GM06990 (cell line): Measurements from ENCODE around the gene ELOVL7.

Source experiments
- DNase-seq: peaks from one replicate; pipeline ENCODE4 v3.0.0-alpha.2; 2011; ENCODE audit not compliant: insufficient read length; ENCODE audit errors: extremely low read depth
- H3K27me3 ChIP-seq: replicated peaks from 2 replicates; pipeline ENCODE4 v1.6.0; 2011; ENCODE audit warnings: low read length; ENCODE audit not compliant: control insufficient read depth, insufficient read depth
- H3K36me3 ChIP-seq: 2 replicates; pipeline ENCODE4 v1.5.1; 2011; ENCODE audit warnings: low read length; ENCODE audit not compliant: control insufficient read depth, insufficient read depth
- H3K4me3 ChIP-seq: replicated peaks from 2 replicates; pipeline ENCODE4 v1.5.1; 2011; ENCODE audit warnings: low read depth, mild to moderate bottlenecking, control low read depth, low read length
- CTCF ChIP-seq: IDR thresholded peaks from 2 replicates; pipeline ENCODE4 v1.5.1; 2011; ENCODE audit warnings: low read length, control low read depth, mild to moderate bottlenecking, inconsistent platforms; ENCODE audit not compliant: insufficient read depth, poor library complexity, severe bottlenecking

The ELOVL7 gene

GRCh38 chr5:60810438-60811085 lies 33.5 kb downstream of the ELOVL7 start:
- Histone ChIP-seq H3K27me3 (no peaks in the 10 kb centered on the region), H3K4me3 (no peak overlapping the region), H3K36me3 (no peaks in the 10 kb centered on the region)
- no peak for DNase-seq
- TF ChIP-seq CTCF, result no peak

GRCh38 chr5:60809891-60810425 lies 34.1 kb downstream of the ELOVL7 start:
- no peak for TF ChIP-seq CTCF
- no peak overlapping the region for H3K4me3 ChIP-seq
- no peaks in the 10 kb centered on the region for H3K36me3 ChIP-seq
- no peaks in the 10 kb centered on the region for H3K27me3 ChIP-seq
- no peak for DNase-seq

- no peak for DNase-seq
- Histone ChIP-seq H3K36me3 (no peaks in the 10 kb centered on the region), H3K27me3 (no peaks in the 10 kb centered on the region), H3K4me3 (no peak overlapping the region)
- TF ChIP-seq CTCF, result no peak
These were observed 37.4 kb downstream of the ELOVL7 start for GRCh38 chr5:60806591-60807243.

GRCh38 chr5:60805463-60805862 lies 38.6 kb downstream of the ELOVL7 start:
- Histone ChIP-seq H3K27me3 (no peaks in the 10 kb centered on the region), H3K36me3 (no peaks in the 10 kb centered on the region), H3K4me3 (no peak overlapping the region)
- TF ChIP-seq CTCF, result no peak
- no peak for DNase-seq

- Histone ChIP-seq H3K27me3 (no peaks in the 10 kb centered on the region), H3K4me3 (no peak overlapping the region), H3K36me3 (no peaks in the 10 kb centered on the region)
- TF ChIP-seq CTCF, result no peak
- DNase-seq, result no peak
These were observed 40.4 kb downstream of the ELOVL7 start for GRCh38 chr5:60803712-60804111.
